Esophagus (tissue), 2 donors: ENCODE results near the gene SGMS1. TPM values are rescaled to one million over a fixed set of nuclear protein-coding genes. Genes with fewer than 3 reads are reported as not detected.

ENCODE experiments used
- H3K27ac ChIP-seq, 2 donors: one replicate each; pipeline ENCODE4 v1.5.1; 2013; ENCODE audit warnings: low read depth in 2 of 2, mild to moderate bottlenecking in 2 of 2, inconsistent platforms in 1 of 2, low read length in 1 of 2, moderate library complexity in 1 of 2
- H3K27me3 ChIP-seq, 2 donors: one replicate each; pipeline ENCODE4 v1.6.1; 2013; ENCODE audit warnings: low read length in 2 of 2, control low read depth in 1 of 2, mild to moderate bottlenecking in 1 of 2; ENCODE audit not compliant: insufficient read depth in 2 of 2, control insufficient read depth in 1 of 2
- H3K36me3 ChIP-seq, 2 donors: one replicate each; pipeline ENCODE4 v1.6.1; 2013; ENCODE audit warnings: low read length in 1 of 2; ENCODE audit not compliant: control insufficient read depth in 2 of 2, insufficient read depth in 2 of 2
- H3K4me1 ChIP-seq, 2 donors: one replicate each; pipeline ENCODE4 v1.6.1; 2013; ENCODE audit warnings: low read length in 1 of 2; ENCODE audit not compliant: control insufficient read depth in 2 of 2, insufficient read depth in 2 of 2
- H3K4me3 ChIP-seq, 2 donors: one replicate each; pipeline ENCODE4 v1.5.1; 2013; ENCODE audit warnings: low read length in 2 of 2, mild to moderate bottlenecking in 2 of 2, low read depth in 1 of 2, moderate library complexity in 1 of 2
- H3K9me3 ChIP-seq, 2 donors: one replicate each; pipeline ENCODE4 v1.6.1; 2013; ENCODE audit warnings: mild to moderate bottlenecking in 2 of 2, low read depth in 1 of 2, low read length in 1 of 2, moderate library complexity in 1 of 2; ENCODE audit not compliant: control insufficient read depth in 2 of 2, insufficient read depth in 1 of 2
- WGBS, 2 donors: extraction: QIAGEN DNeasy Blood & Tissue Kit; methylation state at CpG; one replicate each; pipeline ENCODE4 v1.1.7; 2013; 5-methylcytosine and 5-hydroxymethylcytosine counted together
- polyA plus RNA-seq, 2 donors: library from polyadenylated mRNA; stranded (reverse); fragments of 200-250 nt; gene quantifications; one replicate each; pipeline ENCODE4 v1.2.3, GENCODE V29; 2013
- donor health status: healthy with polysubstance abuse.
- donor health status: Bipolar disorder and iron deficiency.

The SGMS1 gene
- polyA plus RNA-seq, 2 donors = 5.4 to 7.9 TPM

GRCh38 chr10:50640238-50640637 is 16.5 kb upstream of the SGMS1 start:
- Histone ChIP-seq H3K27me3 (no peaks in the 10 kb centered on the region), H3K36me3 (no peaks in the 10 kb centered on the region), H3K9me3 (no peaks in the 10 kb centered on the region), H3K4me1 (no peaks in the 10 kb centered on the region), H3K27ac (no peak overlapping the region), H3K4me3 (no peak overlapping the region)
- 83 to 86% methylated on average over 1 of the region's 1 CpG for WGBS, 2 donors

GRCh38 chr10:50636618-50637579 is 13.1 kb upstream of the SGMS1 start:
- no peaks in the 10 kb centered on the region for H3K4me1 ChIP-seq
- no peak overlapping the region for H3K4me3 ChIP-seq
- no peaks in the 10 kb centered on the region for H3K27me3 ChIP-seq
- 69 to 72% methylated on average over 6 of the region's 6 CpGs for whole genome bisulfite sequencing, 2 donors
- no peaks in the 10 kb centered on the region for H3K36me3 ChIP-seq
- no peaks in the 10 kb centered on the region for H3K9me3 ChIP-seq
- no peak overlapping the region for H3K27ac ChIP-seq

- H3K27me3 ChIP-seq = no peaks in the 10 kb centered on the region
- H3K27ac ChIP-seq = no peak overlapping the region
Observed at GRCh38 chr10:50635286-50635685, 11.5 kb upstream of the SGMS1 start.

GRCh38 chr10:50634479-50634878 is 10.7 kb upstream of the SGMS1 start:
- 95 to 100% methylated on average over 1 of the region's 1 CpG for WGBS, 2 donors
- Histone ChIP-seq H3K36me3 (no peaks in the 10 kb centered on the region), H3K4me1 (no peaks in the 10 kb centered on the region), H3K9me3 (no peaks in the 10 kb centered on the region), H3K4me3 (no peak overlapping the region), H3K27me3 (no peaks in the 10 kb centered on the region), H3K27ac (no peak overlapping the region)

More at GRCh38 chr10:50635286-50635685, 11.5 kb upstream of the SGMS1 start:
- Histone ChIP-seq H3K36me3 (no peaks in the 10 kb centered on the region), H3K4me3 (no peak overlapping the region), H3K4me1 (no peaks in the 10 kb centered on the region), H3K9me3 (no peaks in the 10 kb centered on the region)
- 92 to 100% methylated on average over 1 of the region's 1 CpG for WGBS, 2 donors

GRCh38 chr10:50631052-50631451 is 7.3 kb upstream of the SGMS1 start:
- no peaks in the 10 kb centered on the region for H3K36me3 ChIP-seq
- H3K9me3 ChIP-seq = no peaks in the 10 kb centered on the region
- H3K4me1 ChIP-seq = no peaks in the 10 kb centered on the region
- 97 to 99% methylated on average over 27 to 30 of the region's 30 CpGs for WGBS, 2 donors
- no peak overlapping the region for H3K27ac ChIP-seq
- H3K27me3 ChIP-seq = no peaks in the 10 kb centered on the region
- H3K4me3 ChIP-seq = no peak overlapping the region

- Histone ChIP-seq H3K27ac (peak overlapping the region in 1 of 2 donors; percentile 42), H3K36me3 (no peaks in the 10 kb centered on the region), H3K27me3 (no peaks in the 10 kb centered on the region), H3K4me1 (no peaks in the 10 kb centered on the region), H3K9me3 (no peaks in the 10 kb centered on the region), H3K4me3 (no peak overlapping the region)
- 61% methylated on average over 3 of the region's 3 CpGs for WGBS, 2 donors
Observed at GRCh38 chr10:50629495-50630122, 5.9 kb upstream of the SGMS1 start.

GRCh38 chr10:50627896-50628295 is 4.1 kb upstream of the SGMS1 start:
- 62 to 83% methylated on average over 4 of the region's 4 CpGs for WGBS, 2 donors
- Histone ChIP-seq H3K9me3 (no peaks in the 10 kb centered on the region), H3K27ac (no peak overlapping the region), H3K4me1 (no peaks in the 10 kb centered on the region), H3K27me3 (no peaks in the 10 kb centered on the region), H3K4me3 (no peak overlapping the region), H3K36me3 (no peaks in the 10 kb centered on the region)

GRCh38 chr10:50627443-50627842 is 3.7 kb upstream of the SGMS1 start:
- no peaks in the 10 kb centered on the region for H3K36me3 ChIP-seq
- H3K4me1 ChIP-seq = no peaks in the 10 kb centered on the region
- WGBS, 2 donors = 94 to 97% methylated on average over 1 of the region's 1 CpG
- no peak overlapping the region for H3K4me3 ChIP-seq
- H3K9me3 ChIP-seq = no peaks in the 10 kb centered on the region
- H3K27me3 ChIP-seq = no peaks in the 10 kb centered on the region
- H3K27ac ChIP-seq = no peak overlapping the region

- H3K27ac ChIP-seq = peak overlapping the region; percentile 95 to 98
- WGBS, 2 donors = 6 to 9% methylated on average over 6 of the region's 6 CpGs
- peak overlapping the region; percentile 79 to 93 for H3K4me3 ChIP-seq
- no peaks in the 10 kb centered on the region for H3K27me3 ChIP-seq
- no peaks in the 10 kb centered on the region for H3K4me1 ChIP-seq
- H3K9me3 ChIP-seq = no peaks in the 10 kb centered on the region
- H3K36me3 ChIP-seq = no peaks in the 10 kb centered on the region
Observed at GRCh38 chr10:50625649-50626132, 1.9 kb upstream of the SGMS1 start.
